Loucy (cell line): ENCODE results near the gene FBLIM1.

Source experiments
- CTCF ChIP-seq: fragments of 200-600 bp; sonication (generic); conservative IDR thresholded peaks from 2 replicates; pipeline ENCODE4 v1.5.1; 2014; ENCODE audit warnings: mild to moderate bottlenecking, antibody characterized with exemption, low read length
- EZH2phosphoT487 ChIP-seq: fragments of 200-600 bp; IDR thresholded peaks from 2 replicates; pipeline ENCODE4 v1.6.1; 2018; ENCODE audit warnings: antibody characterized with exemption, mild to moderate bottlenecking, moderate library complexity, borderline replicate concordance

DNA sequence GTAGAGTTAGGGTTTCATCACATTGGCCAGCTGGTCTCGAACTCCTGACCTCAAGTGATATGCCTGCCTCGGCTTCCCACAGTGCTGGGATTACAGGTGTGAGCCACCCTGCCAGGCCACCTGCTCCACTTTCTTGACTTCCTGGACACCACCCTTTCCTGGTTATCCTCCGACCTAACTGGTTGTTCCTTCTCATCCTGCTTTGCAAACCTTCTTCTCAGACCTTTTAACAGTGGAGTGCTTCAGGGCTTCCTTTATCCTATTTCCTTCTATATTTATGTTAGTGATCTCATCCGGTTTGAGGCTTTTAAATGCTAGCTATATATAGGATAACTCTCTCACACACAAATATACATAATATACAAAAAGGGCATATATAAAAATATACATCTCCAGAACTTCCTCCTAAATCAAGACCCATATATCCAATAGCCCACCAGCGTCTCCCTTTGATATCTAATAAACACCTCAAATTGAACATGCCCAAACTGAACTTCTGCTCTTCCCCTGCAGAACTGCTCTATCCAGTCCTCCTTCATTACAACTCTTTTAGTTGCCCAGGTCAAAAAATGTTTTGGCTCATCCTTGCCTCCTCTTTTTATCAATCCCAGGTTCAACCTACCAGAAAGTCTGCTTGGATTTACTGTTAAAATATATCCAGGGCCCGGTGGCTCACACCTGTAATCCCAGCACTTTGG is 68.4 kb downstream of the FBLIM1 start:
- no peak for TF ChIP-seq CTCF
- no peak for TF ChIP-seq EZH2phosphoT487
